Liver (tissue), 9 donors: ENCODE measurements around the gene GRIA1. TPM values are rescaled to one million over a fixed set of nuclear protein-coding genes. Genes with fewer than 3 reads are reported as not detected.

Source experiments
- DNase-seq: peaks from one replicate; pipeline ENCODE4 v3.0.0-alpha.2; 2017; ENCODE audit warnings: low spot score
- H3K27ac ChIP-seq, 2 donors: one replicate each; pipeline ENCODE4 v1.7.0; 2013; ENCODE audit warnings: inconsistent platforms in 2 of 2, low read length in 2 of 2, control low read depth in 1 of 2, low read depth in 1 of 2, mild to moderate bottlenecking in 1 of 2
- H3K27me3 ChIP-seq, 4 donors: one replicate each; pipeline versions ENCODE4 v1.6.1 to v1.7.0; 2013; ENCODE audit warnings: low read length in 3 of 4, inconsistent platforms in 1 of 4, mild to moderate bottlenecking in 1 of 4, moderate library complexity in 1 of 4; ENCODE audit not compliant: control insufficient read depth in 4 of 4, insufficient read depth in 4 of 4
- H3K36me3 ChIP-seq, 4 donors: one replicate each; pipeline versions ENCODE4 v1.6.1 to v1.7.0; 2013; ENCODE audit warnings: low read length in 3 of 4, mild to moderate bottlenecking in 3 of 4, low read depth in 1 of 4, moderate library complexity in 1 of 4; ENCODE audit not compliant: control insufficient read depth in 4 of 4, insufficient read depth in 3 of 4
- H3K4me1 ChIP-seq, 4 donors: one replicate each; pipeline versions ENCODE4 v1.6.1 to v1.7.0; 2013; ENCODE audit warnings: low read length in 3 of 4, mild to moderate bottlenecking in 3 of 4, moderate library complexity in 1 of 4; ENCODE audit not compliant: control insufficient read depth in 4 of 4, insufficient read depth in 4 of 4
- H3K4me3 ChIP-seq, 3 donors: one replicate each; pipeline versions ENCODE4 v1.6.1 to v1.7.0; 2013; ENCODE audit warnings: low read length in 3 of 3, control low read depth in 1 of 3, low read depth in 1 of 3, mild to moderate bottlenecking in 1 of 3
- H3K9ac ChIP-seq, 2 donors: one replicate each; pipeline ENCODE4 v1.7.0; 2013; ENCODE audit warnings: low read length in 2 of 2, mild to moderate bottlenecking in 2 of 2, moderate library complexity in 2 of 2, control low read depth in 1 of 2, low read depth in 1 of 2
- H3K9me3 ChIP-seq, 4 donors: one replicate each; pipeline versions ENCODE4 v1.6.1 to v1.7.0; 2013; ENCODE audit warnings: low read length in 3 of 4; ENCODE audit not compliant: control insufficient read depth in 4 of 4
- ATF3 ChIP-seq: IDR thresholded peaks from 2 replicates; pipeline ENCODE4 v1.6.1; 2016; ENCODE audit warnings: antibody characterized with exemption
- CTCF ChIP-seq: fragments of 150-350 bp; IDR thresholded peaks from 2 replicates; pipeline ENCODE4 v1.5.1; 2017; ENCODE audit warnings: improper control_type of control experiment, low read depth, low read length; ENCODE audit not compliant: missing input control
- EGR1 ChIP-seq, 2 donors: IDR thresholded peaks; 2 replicates each; pipeline ENCODE4 v1.6.1; 2016 to 2018; ENCODE audit warnings: antibody characterized with exemption in 2 of 2, low read depth in 2 of 2
- FOXA1 ChIP-seq: IDR thresholded peaks from 2 replicates; pipeline ENCODE4 v1.6.1; 2016; ENCODE audit warnings: antibody characterized with exemption
- FOXA2 ChIP-seq: IDR thresholded peaks from 2 replicates; pipeline ENCODE4 v1.6.1; 2016; ENCODE audit warnings: antibody characterized with exemption
- GABPA ChIP-seq, 2 donors: IDR thresholded peaks in 1 of 2; conservative IDR thresholded peaks in 1 of 2; 2 replicates each; pipeline ENCODE4 v1.6.1; 2016; ENCODE audit warnings: antibody characterized with exemption in 2 of 2, mild to moderate bottlenecking in 1 of 2, moderate library complexity in 1 of 2
- HNF4A ChIP-seq, 2 donors: conservative IDR thresholded peaks; 2 replicates each; pipeline ENCODE4 v1.6.1; 2016; ENCODE audit warnings: antibody characterized with exemption in 2 of 2, mild to moderate bottlenecking in 2 of 2
- HNF4G ChIP-seq: IDR thresholded peaks from 2 replicates; pipeline ENCODE4 v1.6.1; 2016; ENCODE audit warnings: antibody characterized with exemption
- MAX ChIP-seq: IDR thresholded peaks from 2 replicates; pipeline ENCODE4 v1.6.1; 2016; ENCODE audit warnings: antibody characterized with exemption
- NR2F2 ChIP-seq: IDR thresholded peaks from 2 replicates; pipeline ENCODE4 v1.6.1; 2016; ENCODE audit warnings: antibody characterized with exemption
- RAD21 ChIP-seq, 2 donors: IDR thresholded peaks; 2 replicates each; pipeline ENCODE4 v1.6.1; 2016; ENCODE audit warnings: antibody characterized with exemption in 2 of 2, mild to moderate bottlenecking in 2 of 2
- REST ChIP-seq: IDR thresholded peaks from 2 replicates; pipeline ENCODE4 v1.6.1; 2016; ENCODE audit warnings: antibody characterized with exemption, mild to moderate bottlenecking
- RXRA ChIP-seq, 2 donors: IDR thresholded peaks; 2 replicates each; pipeline ENCODE4 v1.6.1; 2017 to 2018; ENCODE audit warnings: antibody characterized with exemption in 2 of 2, mild to moderate bottlenecking in 1 of 2
- SP1 ChIP-seq: IDR thresholded peaks from 2 replicates; pipeline ENCODE4 v1.6.1; 2018; ENCODE audit warnings: antibody characterized with exemption, mild to moderate bottlenecking
- TAF1 ChIP-seq: conservative IDR thresholded peaks from 2 replicates; pipeline ENCODE4 v1.6.1; 2016; ENCODE audit warnings: antibody characterized with exemption, mild to moderate bottlenecking
- YY1 ChIP-seq: IDR thresholded peaks from 2 replicates; pipeline ENCODE4 v1.6.1; 2016; ENCODE audit warnings: antibody characterized with exemption, mild to moderate bottlenecking
- ZBTB33 ChIP-seq: IDR thresholded peaks from 2 replicates; pipeline ENCODE4 v1.6.1; 2016; ENCODE audit warnings: antibody characterized with exemption
- WGBS: extraction: QIAGEN DNeasy Blood & Tissue Kit; methylation state at CpG from one replicate; pipeline ENCODE4 v1.1.7; 2013; 5-methylcytosine and 5-hydroxymethylcytosine counted together
- polyA plus RNA-seq, 2 donors: library from polyadenylated mRNA; stranded (reverse) in 1 of 2; unstranded in 1 of 2; fragments of 200-250 nt in 1 of 2; fragments of >200 nt in 1 of 2; fragmentation: Nextera tagmentation in 1 of 2; extraction: Ambion mirVana in 1 of 2; gene quantifications; one replicate each; pipeline versions ENCODE4 v1.2.1 to v1.2.3, GENCODE V29; 2013 to 2015
- total RNA-seq, 2 donors: library from RNA; depleted of rRNA; stranded (reverse); fragments of >200 nt; gene quantifications; one replicate each; pipeline ENCODE4 v1.2.3, GENCODE V29; 2014
- donor health status: healthy.
- donor health status: healthy.
- donor health status: healthy.
- donor health status: healthy.
- donor health status: healthy.

The GRIA1 gene
- total and polyA plus RNA-seq, 4 donors = 0.08 TPM; not detected in 3

GRCh38 chr5:153661897-153662296, 171.4 kb downstream of the GRIA1 start:
- no peak overlapping the region for H3K4me3 ChIP-seq
- H3K36me3 ChIP-seq = no peaks in the 10 kb centered on the region
- H3K9ac ChIP-seq = no peak overlapping the region
- H3K27me3 ChIP-seq = no peaks in the 10 kb centered on the region
- DNase-seq = no peak
- H3K27ac ChIP-seq = no peak overlapping the region
- no peaks in the 10 kb centered on the region for H3K9me3 ChIP-seq
- 71% methylated on average over 2 of the region's 2 CpGs for WGBS
- H3K4me1 ChIP-seq = no peaks in the 10 kb centered on the region
- TF ChIP-seq ATF3 = no peak
- TF ChIP-seq GABPA (IDR thresholded peaks at IDR 0.05 in 1 of 2, conservative IDR thresholded peaks at IDR 0.05 in 1 of 2) = no peak
- TF ChIP-seq CTCF = no peak
- TF ChIP-seq ZBTB33 = no peak

- Histone ChIP-seq H3K27ac (no peak overlapping the region), H3K27me3 (peaks cover 0 to 4% (median 0%) of the 10 kb centered on the region in 4 donors), H3K4me1 (no peaks in the 10 kb centered on the region), H3K9ac (no peak overlapping the region), H3K4me3 (no peak overlapping the region), H3K9me3 (no peaks in the 10 kb centered on the region), H3K36me3 (no peaks in the 10 kb centered on the region)
- no peak for TF ChIP-seq MAX
- no peak for TF ChIP-seq ZBTB33
- no peak for TF ChIP-seq ATF3
- TF ChIP-seq EGR1 (IDR thresholded peaks at IDR 0.05; ENCODE audit: low read depth in 2 of 2) = no peak
- TF ChIP-seq RAD21 (IDR thresholded peaks at IDR 0.05) = no peak
- TF ChIP-seq HNF4A (conservative IDR thresholded peaks at IDR 0.05) = no peak
- no peak for TF ChIP-seq FOXA2
- TF ChIP-seq TAF1 = no peak
- TF ChIP-seq REST = no peak
- TF ChIP-seq HNF4G = no peak
- TF ChIP-seq RXRA (IDR thresholded peaks at IDR 0.05) = no peak
- TF ChIP-seq YY1 = no peak
- TF ChIP-seq SP1 = no peak
- TF ChIP-seq FOXA1 = no peak
- TF ChIP-seq NR2F2 = no peak
- DNase-seq = no peak
- WGBS = 89% methylated on average over 1 of the region's 1 CpG
These were observed 179.6 kb downstream of the GRIA1 start for GRCh38 chr5:153670101-153670500.
